A673 (cell line): ENCODE measurements around the gene KIAA1328. TPM values are rescaled to one million over a fixed set of nuclear protein-coding genes. Genes with fewer than 3 reads are reported as not detected.

Source experiments
- BruUV-seq: library from RNA; stranded (reverse); fragments of 400-500 nt; replicated peaks from 2 replicates; lab custom pipeline; 2021; lab: Mats Ljungman, UMichigan
- CTCF ChIA-PET: fragments of 300-600 bp; sonication (Branson Sonifier 250); formaldehyde crosslinking; loops from one replicate; lab custom pipeline; 2022; ENCODE audit warnings: antibody characterized with exemption; lab: Charles Lee
- POLR2A ChIA-PET: fragments of 300-600 bp; sonication (Branson Sonifier 250); formaldehyde crosslinking; loops from one replicate; lab custom pipeline; 2022; ENCODE audit warnings: antibody characterized with exemption; ENCODE audit not compliant: low non-redundant PET; lab: Charles Lee
- DNase-seq: peaks from one replicate; pipeline ENCODE4 v3.0.0-alpha.2; 2015; ENCODE audit warnings: low spot score
- H3K27ac ChIP-seq: fragments of 200-600 bp; sonication (generic); 2 replicates; pipeline ENCODE4 v1.5.1; 2016; ENCODE audit warnings: mixed run types, low read depth, mild to moderate bottlenecking, mixed read lengths, antibody characterized with exemption, low read length; ENCODE audit not compliant: poor library complexity, severe bottlenecking
- H3K27me3 ChIP-seq: fragments of 200-600 bp; sonication (generic); replicated peaks from 2 replicates; pipeline ENCODE4 v1.6.1; 2017; ENCODE audit warnings: mixed run types, low read depth, mild to moderate bottlenecking, mixed read lengths, antibody characterized with exemption, low read length; ENCODE audit not compliant: insufficient read depth, poor library complexity
- H3K36me3 ChIP-seq: fragments of 200-600 bp; sonication (generic); 2 replicates; pipeline ENCODE4 v1.6.1; 2016; ENCODE audit warnings: mixed run types, mild to moderate bottlenecking, mixed read lengths, antibody characterized with exemption, low read length; ENCODE audit not compliant: insufficient read depth, poor library complexity, severe bottlenecking
- H3K4me1 ChIP-seq: fragments of 200-600 bp; sonication (generic); 2 replicates; pipeline ENCODE4 v1.6.1; 2017; ENCODE audit warnings: mixed run types, mild to moderate bottlenecking, mixed read lengths, antibody characterized with exemption, low read length; ENCODE audit not compliant: insufficient read depth, poor library complexity, severe bottlenecking
- H3K4me3 ChIP-seq: fragments of 200-600 bp; sonication (generic); 2 replicates; pipeline ENCODE4 v1.5.1; 2016; ENCODE audit warnings: low read depth, mixed run types, mild to moderate bottlenecking, mixed read lengths, low read length; ENCODE audit not compliant: poor library complexity, severe bottlenecking
- H3K9me3 ChIP-seq: fragments of 200-600 bp; sonication (generic); 2 replicates; pipeline ENCODE4 v1.6.1; 2016; ENCODE audit warnings: mixed run types, low read depth, mild to moderate bottlenecking, mixed read lengths, antibody characterized with exemption, low read length; ENCODE audit not compliant: poor library complexity, severe bottlenecking
- CTCF ChIP-seq: fragments of 300-800, 200-600 bp; sonication (generic); conservative IDR thresholded peaks from 2 replicates; pipeline ENCODE4 v1.5.1; 2017; ENCODE audit warnings: low read depth, mild to moderate bottlenecking, antibody characterized with exemption, low read length, moderate library complexity, mixed read lengths
- EZH2 ChIP-seq: fragments of 200-600 bp; sonication (generic); IDR thresholded peaks from 2 replicates; pipeline ENCODE4 v1.6.1; 2017; ENCODE audit warnings: borderline replicate concordance, low read depth, mild to moderate bottlenecking, mixed read lengths, antibody characterized with exemption, low read length; ENCODE audit not compliant: poor library complexity, severe bottlenecking
- intact Hi-C: fragments of 100-400 bp; cut with micrococcal nuclease; formaldehyde crosslinking; loops from one replicate; pipeline ENCODE4 v1.10.0; 2022; ENCODE audit not compliant: unreplicated experiment
- total RNA-seq: library from RNA; stranded (reverse); gene quantifications from 2 replicates; pipeline ENCODE4 v1.2.3, GENCODE V29; 2021

KIAA1328 gene
- total RNA-seq, 1 experiment from 2014 or later: 6.5 TPM

DNA sequence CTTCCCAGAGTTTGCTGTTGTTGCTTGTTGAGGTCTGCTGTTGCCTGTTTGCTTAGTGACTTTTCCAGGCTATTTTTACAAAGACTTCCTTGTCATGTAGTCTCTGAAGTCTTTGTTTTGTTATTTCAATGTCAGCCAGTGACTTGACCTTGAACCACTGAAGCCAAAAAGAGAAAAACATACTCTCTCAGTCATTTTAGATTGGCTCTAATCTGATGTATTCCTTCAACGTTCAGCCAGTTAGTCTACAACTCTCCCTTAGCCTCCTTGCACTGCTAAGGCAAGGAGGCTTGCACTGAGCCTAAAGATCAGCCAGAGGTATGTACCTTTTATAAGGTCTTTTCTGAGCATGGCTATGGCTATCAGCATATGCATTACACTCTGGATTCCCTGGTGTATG is 27.9 kb downstream of the KIAA1328 start:
- H3K4me1 ChIP-seq: peaks cover 7% of the 10 kb centered on the region
- CTCF ChIA-PET: no interaction called here

GRCh38 chr18:36862182-36862581 is 33.3 kb downstream of the KIAA1328 start:
- ChIA-PET CTCF (no interaction called here), POLR2A (no interaction called here)
- DNase-seq: no peak
- Histone ChIP-seq H3K4me3 (no peak overlapping the region), H3K27ac (no peak overlapping the region), H3K4me1 (peaks cover 7% of the 10 kb centered on the region), H3K27me3 (no peaks in the 10 kb centered on the region), H3K9me3 (no peaks in the 10 kb centered on the region), H3K36me3 (no peaks in the 10 kb centered on the region)
- BruUV-seq: no TSS peak
- intact Hi-C loops: no loop called here
- TF ChIP-seq EZH2 (no peak), CTCF (no peak)

More for the DNA sequence above, 27.9 kb downstream of the KIAA1328 start:
- BruUV-seq: no TSS peak
- Histone ChIP-seq H3K36me3 (no peaks in the 10 kb centered on the region), H3K9me3 (peaks cover 6% of the 10 kb centered on the region), H3K4me3 (no peak overlapping the region), H3K27me3 (no peaks in the 10 kb centered on the region), H3K27ac (no peak overlapping the region)
- POLR2A ChIA-PET: interaction anchor here (0.6 kb wide), 1 partner anchor 259 kb away, joined by 11 read pairs; no protein-coding TSS in a partner anchor
- DNase-seq: no peak
- intact Hi-C loops: no loop called here
- TF ChIP-seq CTCF (no peak), EZH2 (no peak)

DNA sequence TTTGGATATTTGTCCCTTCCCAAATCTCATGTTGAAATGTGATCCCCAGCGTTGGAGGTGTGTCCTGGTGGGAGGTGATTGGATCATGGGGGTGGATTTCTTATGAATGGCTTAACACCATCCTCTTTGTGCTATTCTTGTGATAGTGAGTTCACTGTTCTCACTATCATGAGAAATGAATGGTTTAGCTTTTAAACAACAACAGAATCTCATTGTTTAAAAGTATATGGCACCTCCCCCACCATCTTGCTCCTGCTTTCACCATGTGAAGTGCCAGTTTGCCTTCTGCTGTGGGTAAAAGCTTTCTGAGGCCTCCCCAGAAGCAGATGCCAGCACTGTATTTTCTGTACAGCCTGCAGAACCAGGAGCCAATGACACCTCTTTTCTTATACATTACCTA is 38.1 kb downstream of the KIAA1328 start:
- Histone ChIP-seq H3K4me1 (no peaks in the 10 kb centered on the region), H3K4me3 (no peak overlapping the region), H3K36me3 (no peaks in the 10 kb centered on the region), H3K27me3 (no peaks in the 10 kb centered on the region), H3K27ac (no peak overlapping the region), H3K9me3 (no peaks in the 10 kb centered on the region)
- ChIA-PET POLR2A (no interaction called here), CTCF (no interaction called here)
- no TSS peak for BruUV-seq
- no peak for DNase-seq
- no peak for TF ChIP-seq EZH2
- no peak for TF ChIP-seq CTCF
- intact Hi-C loops: no loop called here
